ENCODE data around the gene NIPAL1. TPM values are rescaled to one million over a fixed set of nuclear protein-coding genes. Genes with fewer than 3 reads are reported as not detected.

The NIPAL1 gene
- total and polyA plus RNA-seq, 2 donors (not counting 3 experiments of a cell fraction or from before 2014, with no cell fraction given), result 0.36 to 1.7 TPM

GRCh38 chr4:48068182-48068581 lies 51.6 kb downstream of the NIPAL1 start:
- Histone ChIP-seq H3K4me3 (replicated peaks in 1 of 3; ENCODE audit: insufficient read depth in 1 of 3, low read depth in 1 of 3, low read length in 3 of 3) (no peak overlapping the region), H3K79me2 (ENCODE audit: control insufficient read depth, insufficient read depth, low read length) (no peaks in the 10 kb centered on the region), H3K36me3 (ENCODE audit: control insufficient read depth in 2 of 2, extremely low read depth in 1 of 2, insufficient read depth in 2 of 2, low read length in 2 of 2) (no peaks in the 10 kb centered on the region), H3K9ac (replicated peaks; ENCODE audit: extremely low read depth, insufficient read depth, low read length) (no peak overlapping the region), H3K4me1 (ENCODE audit: control insufficient read depth, extremely low read depth, insufficient read depth, low read length) (no peaks in the 10 kb centered on the region), H3K9me3 (replicated peaks; ENCODE audit: control insufficient read depth, insufficient read depth, low read length) (no peaks in the 10 kb centered on the region), H3K27ac (ENCODE audit: insufficient read depth, low read depth, low read length) (no peak overlapping the region), H2AFZ (ENCODE audit: low read depth, low read length) (no peak overlapping the region), H3K9me1 (replicated peaks; ENCODE audit: control insufficient read depth, extremely low read depth, insufficient read depth, low read length) (no peaks in the 10 kb centered on the region), H4K20me1 (replicated peaks; ENCODE audit: control insufficient read depth, extremely low read depth, insufficient read depth, low read length) (no peaks in the 10 kb centered on the region), H3K4me2 (ENCODE audit: insufficient read depth, low read length) (no peak overlapping the region), H3K27me3 (ENCODE audit: control insufficient read depth in 2 of 2, insufficient read depth in 2 of 2, low read length in 2 of 2) (no peaks in the 10 kb centered on the region)
- DNase-seq (ENCODE audit: low read depth, low spot score), result no peak
- dilution Hi-C loops (cut with MboI; ENCODE audit: extremely low pct_ligation_motif_present, low sequenced_read_pairs), result no loop called here
- POLR2A ChIA-PET, result no interaction called here
- CTCF ChIA-PET, result interaction anchor here (1.8 kb wide), 1 partner anchor 18 kb away, joined by 5 read pairs; no protein-coding TSS in a partner anchor
- intact Hi-C loops (cut with micrococcal nuclease), result no loop called here
- no peak for FAIRE-seq
- TF ChIP-seq POLR2A (IDR thresholded peaks at IDR 0.05; ENCODE audit: low read depth, low read length), result no peak
- TF ChIP-seq FOS (IDR thresholded peaks at IDR 0.05; ENCODE audit: borderline replicate concordance, insufficient read depth, low read length), result no peak
- TF ChIP-seq GATA2 (IDR thresholded peaks at IDR 0.05; ENCODE audit: insufficient read depth, insufficient read length, low read depth, low read length), result no peak
- no peak for TF ChIP-seq POLR2AphosphoS5 (IDR thresholded peaks at IDR 0.05; ENCODE audit: insufficient read depth, low read depth, low read length)
- no peak for TF ChIP-seq EZH2 (IDR thresholded peaks at IDR 0.05; ENCODE audit: borderline replicate concordance, low read depth, low read length, severe bottlenecking)
- TF ChIP-seq CTCF (IDR thresholded peaks at IDR 0.05; ENCODE audit: extremely low read depth in 1 of 2, insufficient read depth in 1 of 2, low read depth in 1 of 2, low read length in 2 of 2), result no peak
- no peak for TF ChIP-seq JUN (IDR thresholded peaks at IDR 0.05; ENCODE audit: borderline replicate concordance, insufficient read depth, insufficient read length, low read depth)
- no peak for TF ChIP-seq MAX (IDR thresholded peaks at IDR 0.05; ENCODE audit: insufficient read depth, insufficient read length)
- BruUV-seq (replicated peaks), result no TSS peak
